ENCODE data around the gene PTPN2. TPM values are rescaled to one million over a fixed set of nuclear protein-coding genes. Genes with fewer than 3 reads are reported as not detected.
A peak's percentile ranks its signal among the peaks of the same experiment; 100 is the strongest.

Gene PTPN2
- total RNA-seq, 1 donor = 29.4 TPM

- no peak overlapping the region for H3K4me3 ChIP-seq (ENCODE audit: low read depth, low read length)
- no peak for DNase-seq (ENCODE audit: low read depth)
- no peak for TF ChIP-seq CTCF (IDR thresholded peaks at IDR 0.05; ENCODE audit: insufficient read depth, low read length)
Observed at GRCh38 chr18:12770469-12771219, 113.4 kb downstream of the PTPN2 start.

- H3K4me3 ChIP-seq (ENCODE audit: low read depth, low read length) = no peak overlapping the region
- no peak for TF ChIP-seq CTCF (IDR thresholded peaks at IDR 0.05; ENCODE audit: insufficient read depth, low read length)
- no peak for DNase-seq (ENCODE audit: low read depth)
Observed at GRCh38 chr18:12769644-12770440, 114.2 kb downstream of the PTPN2 start.

GRCh38 chr18:12769136-12769535 lies 114.9 kb downstream of the PTPN2 start:
- no peak for TF ChIP-seq CTCF (IDR thresholded peaks at IDR 0.05; ENCODE audit: insufficient read depth, low read length)
- H3K4me3 ChIP-seq (ENCODE audit: low read depth, low read length) = no peak overlapping the region
- DNase-seq (ENCODE audit: low read depth) = no peak

- peak; percentile 66 for DNase-seq (ENCODE audit: low read depth)
- no peak overlapping the region for H3K4me3 ChIP-seq (ENCODE audit: low read depth, low read length)
- TF ChIP-seq CTCF (IDR thresholded peaks at IDR 0.05; ENCODE audit: insufficient read depth, low read length) = no peak
Observed at GRCh38 chr18:12768625-12769024, 115.4 kb downstream of the PTPN2 start.

GRCh38 chr18:12767580-12768155 lies 116.4 kb downstream of the PTPN2 start:
- no peak for TF ChIP-seq CTCF (IDR thresholded peaks at IDR 0.05; ENCODE audit: insufficient read depth, low read length)
- no peak for DNase-seq (ENCODE audit: low read depth)
- H3K4me3 ChIP-seq (ENCODE audit: low read depth, low read length) = no peak overlapping the region

GRCh38 chr18:12766986-12767433 lies 117.0 kb downstream of the PTPN2 start:
- no peak for TF ChIP-seq CTCF (IDR thresholded peaks at IDR 0.05; ENCODE audit: insufficient read depth, low read length)
- no peak overlapping the region for H3K4me3 ChIP-seq (ENCODE audit: low read depth, low read length)
- no peak for DNase-seq (ENCODE audit: low read depth)
